WERI-Rb-1 (cell line): Measurements from ENCODE around the gene LTBP1.

Source experiments
- DNase-seq: peaks from one replicate; pipeline ENCODE4 v3.0.0-alpha.2; 2020
- H3K27ac ChIP-seq: fragments of 250-450 bp; sonication (Bioruptor Pico); 2 replicates; pipeline ENCODE4 v1.5.1; 2020; ENCODE audit warnings: mild to moderate bottlenecking, moderate library complexity
- H3K27me3 ChIP-seq: fragments of 250-450 bp; sonication (Bioruptor Pico); 2 replicates; pipeline ENCODE4 v1.5.1; 2021; ENCODE audit warnings: mild to moderate bottlenecking, low read depth, moderate library complexity; ENCODE audit not compliant: insufficient read depth, severe bottlenecking
- H3K36me3 ChIP-seq: fragments of 250-450 bp; sonication (Bioruptor Pico); 2 replicates; pipeline ENCODE4 v1.5.1; 2020; ENCODE audit warnings: mild to moderate bottlenecking, moderate library complexity
- H3K4me3 ChIP-seq: 2 replicates; pipeline ENCODE4 v1.5.1; 2011; ENCODE audit warnings: low read depth, mild to moderate bottlenecking, control low read depth, low read length
- H3K9me3 ChIP-seq: fragments of 250-450 bp; sonication (Bioruptor Pico); 2 replicates; pipeline ENCODE4 v1.5.1; 2021; ENCODE audit warnings: mild to moderate bottlenecking, moderate library complexity; ENCODE audit not compliant: severe bottlenecking
- TF ChIP-seq, protein P1 (sequence below): IDR thresholded peaks from 2 replicates; pipeline ENCODE4 v1.5.1; 2011; ENCODE audit warnings: low read depth, mild to moderate bottlenecking, control low read depth, inconsistent platforms, low read length

The LTBP1 gene

DNA sequence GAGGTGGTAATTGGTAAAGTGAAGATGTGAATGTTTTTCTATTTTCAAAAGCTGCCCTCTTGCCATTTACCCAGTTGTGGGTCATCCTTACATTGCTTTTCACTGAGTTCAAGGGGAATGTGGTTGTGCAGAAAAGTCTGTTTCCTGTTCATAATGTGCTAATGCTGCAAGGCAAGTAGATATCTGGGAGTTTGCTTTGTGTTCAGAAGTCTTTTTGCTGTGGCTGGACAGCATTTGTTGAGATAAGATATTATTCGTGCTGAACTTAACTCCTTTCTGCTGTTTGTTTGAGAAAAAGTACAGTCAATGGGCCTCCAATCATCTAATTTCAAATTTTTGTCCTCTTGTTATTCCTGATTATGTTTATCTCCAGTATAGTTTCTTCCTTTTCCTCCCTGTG, 263.2 kb downstream of the LTBP1 start:
- DNase-seq: no peak
- TF ChIP-seq, protein P1, sequence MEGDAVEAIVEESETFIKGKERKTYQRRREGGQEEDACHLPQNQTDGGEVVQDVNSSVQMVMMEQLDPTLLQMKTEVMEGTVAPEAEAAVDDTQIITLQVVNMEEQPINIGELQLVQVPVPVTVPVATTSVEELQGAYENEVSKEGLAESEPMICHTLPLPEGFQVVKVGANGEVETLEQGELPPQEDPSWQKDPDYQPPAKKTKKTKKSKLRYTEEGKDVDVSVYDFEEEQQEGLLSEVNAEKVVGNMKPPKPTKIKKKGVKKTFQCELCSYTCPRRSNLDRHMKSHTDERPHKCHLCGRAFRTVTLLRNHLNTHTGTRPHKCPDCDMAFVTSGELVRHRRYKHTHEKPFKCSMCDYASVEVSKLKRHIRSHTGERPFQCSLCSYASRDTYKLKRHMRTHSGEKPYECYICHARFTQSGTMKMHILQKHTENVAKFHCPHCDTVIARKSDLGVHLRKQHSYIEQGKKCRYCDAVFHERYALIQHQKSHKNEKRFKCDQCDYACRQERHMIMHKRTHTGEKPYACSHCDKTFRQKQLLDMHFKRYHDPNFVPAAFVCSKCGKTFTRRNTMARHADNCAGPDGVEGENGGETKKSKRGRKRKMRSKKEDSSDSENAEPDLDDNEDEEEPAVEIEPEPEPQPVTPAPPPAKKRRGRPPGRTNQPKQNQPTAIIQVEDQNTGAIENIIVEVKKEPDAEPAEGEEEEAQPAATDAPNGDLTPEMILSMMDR: no peak
- H3K36me3 ChIP-seq: no peaks in the 10 kb centered on the region
- no peak overlapping the region for H3K4me3 ChIP-seq
- no peaks in the 10 kb centered on the region for H3K27me3 ChIP-seq
- H3K27ac ChIP-seq: no peak overlapping the region
- no peaks in the 10 kb centered on the region for H3K9me3 ChIP-seq

DNA sequence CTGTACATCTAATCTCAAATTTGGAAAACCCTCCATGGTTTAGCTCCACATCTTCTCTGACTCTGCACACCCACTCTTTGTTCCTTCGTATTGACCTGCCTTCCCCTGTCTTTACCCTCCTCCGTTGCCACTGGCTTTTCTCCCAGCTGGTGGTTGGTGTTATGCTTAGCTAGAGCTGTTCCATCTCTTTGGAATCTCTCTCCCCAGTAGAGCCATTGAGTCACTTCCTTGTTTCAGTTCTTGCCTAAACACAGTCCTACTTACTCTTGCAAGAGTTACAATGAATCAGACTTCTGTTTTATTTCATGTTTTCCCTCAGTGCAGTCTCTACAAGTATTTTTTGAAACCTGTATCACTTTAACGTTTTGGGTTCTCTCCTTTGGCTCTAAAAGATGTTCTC, 263.9 kb downstream of the LTBP1 start:
- Histone ChIP-seq H3K27me3 (no peaks in the 10 kb centered on the region), H3K4me3 (no peak overlapping the region), H3K27ac (no peak overlapping the region), H3K9me3 (no peaks in the 10 kb centered on the region), H3K36me3 (no peaks in the 10 kb centered on the region)
- no peak for DNase-seq
- TF ChIP-seq, protein P1: no peak

DNA sequence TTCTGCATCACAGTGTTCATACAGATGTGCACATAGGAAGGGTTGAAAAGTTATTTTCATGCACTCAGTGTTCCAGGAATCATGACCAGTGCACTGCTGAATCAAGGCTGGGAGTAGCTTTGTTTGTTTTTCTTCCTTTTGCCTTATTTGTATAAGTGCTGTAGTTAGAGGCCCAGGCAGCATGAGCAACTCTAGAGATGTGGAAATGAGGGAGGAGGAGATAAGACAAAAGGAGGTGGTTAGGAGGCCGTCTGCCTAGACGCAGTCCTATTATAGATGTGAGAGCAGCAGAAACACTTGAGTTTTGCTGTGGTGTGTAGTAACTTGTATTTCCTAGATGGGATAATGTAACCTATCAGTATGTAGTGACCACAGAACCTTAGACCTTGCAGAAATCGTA, 265.4 kb downstream of the LTBP1 start:
- no peak for DNase-seq
- Histone ChIP-seq H3K4me3 (no peak overlapping the region), H3K36me3 (no peaks in the 10 kb centered on the region), H3K27ac (no peak overlapping the region), H3K27me3 (no peaks in the 10 kb centered on the region), H3K9me3 (no peaks in the 10 kb centered on the region)
- TF ChIP-seq, protein P1: no peak

DNA sequence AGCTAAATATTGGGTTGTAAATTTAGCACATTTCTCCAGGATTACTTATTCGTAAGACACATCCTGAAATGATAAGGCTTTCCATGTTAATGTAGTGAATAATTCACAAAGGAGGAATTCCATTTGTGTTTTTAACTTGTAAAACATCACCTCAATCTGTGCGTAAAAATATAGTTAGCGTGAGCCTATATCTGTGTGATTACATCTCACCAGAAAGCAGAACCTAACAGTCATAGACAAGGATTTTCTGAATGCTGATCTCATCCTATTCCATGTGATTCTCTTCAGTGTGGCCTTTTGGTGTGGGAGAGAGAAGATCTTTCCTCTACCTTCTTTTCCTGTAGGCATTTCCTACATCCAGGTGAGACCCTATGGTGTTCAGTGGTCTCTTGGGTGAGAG, 266.5 kb downstream of the LTBP1 start:
- no peak for DNase-seq
- no peaks in the 10 kb centered on the region for H3K9me3 ChIP-seq
- H3K36me3 ChIP-seq: no peaks in the 10 kb centered on the region
- no peaks in the 10 kb centered on the region for H3K27me3 ChIP-seq
- TF ChIP-seq, protein P1: no peak
- H3K27ac ChIP-seq: no peak overlapping the region
- no peak overlapping the region for H3K4me3 ChIP-seq

DNA sequence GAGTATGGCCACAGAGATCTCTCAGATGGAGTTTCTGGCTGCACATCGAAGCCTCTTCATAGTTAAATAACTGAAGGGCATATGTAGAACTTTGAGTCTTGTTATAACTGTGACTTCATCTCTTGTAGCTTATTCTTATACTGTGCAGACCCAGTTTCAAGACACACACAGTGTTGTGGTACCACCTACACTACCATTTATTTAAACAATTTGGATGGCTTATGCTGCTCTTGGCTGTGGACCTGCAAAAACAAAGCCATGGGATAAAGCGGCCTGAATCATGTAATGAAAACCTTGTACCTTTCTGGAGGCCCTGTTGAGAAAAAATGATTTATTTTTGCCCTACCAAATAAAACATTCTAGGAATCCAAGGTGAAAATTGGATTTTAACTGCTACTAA, 266.9 kb downstream of the LTBP1 start:
- Histone ChIP-seq H3K9me3 (no peaks in the 10 kb centered on the region), H3K27me3 (no peaks in the 10 kb centered on the region), H3K4me3 (no peak overlapping the region), H3K36me3 (no peaks in the 10 kb centered on the region), H3K27ac (no peak overlapping the region)
- no peak for DNase-seq
- TF ChIP-seq, protein P1: no peak

DNA sequence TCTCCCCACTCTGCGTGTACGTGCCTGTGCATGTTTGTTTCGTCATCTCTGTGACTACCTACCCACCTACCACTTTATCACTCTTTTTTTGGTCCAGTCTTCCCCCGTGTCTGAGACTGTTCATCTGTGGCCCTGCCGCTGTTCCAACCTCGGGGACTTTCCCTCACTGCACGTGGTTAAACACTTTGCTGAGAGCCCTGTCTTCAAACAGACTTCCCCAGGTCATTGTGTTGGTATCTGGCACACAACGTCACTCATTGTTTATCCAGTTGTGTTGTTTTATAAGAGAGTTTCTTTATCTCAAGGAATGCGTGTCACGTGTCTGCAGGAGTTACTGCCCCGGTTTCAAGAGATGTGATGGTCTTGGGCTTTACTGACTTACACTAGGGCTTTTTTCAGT, 267.7 kb downstream of the LTBP1 start:
- DNase-seq: no peak
- H3K27ac ChIP-seq: no peak overlapping the region
- H3K27me3 ChIP-seq: no peaks in the 10 kb centered on the region

More for the DNA sequence above, 267.7 kb downstream of the LTBP1 start:
- H3K36me3 ChIP-seq: no peaks in the 10 kb centered on the region
- TF ChIP-seq, protein P1: no peak
- H3K4me3 ChIP-seq: no peak overlapping the region
- H3K9me3 ChIP-seq: no peaks in the 10 kb centered on the region
